KMS-11 (cell line): ENCODE measurements around the gene AHCYL2.

Experiments
- H2AFZ ChIP-seq: fragments of 200-600 bp; sonication (generic); 2 replicates; pipeline ENCODE4 v1.6.1; 2016; ENCODE audit warnings: antibody characterized with exemption, mixed run types, low read depth
- H3K27ac ChIP-seq: fragments of 200-600 bp; sonication (generic); 2 replicates; pipeline ENCODE4 v1.6.1; 2016; ENCODE audit warnings: mild to moderate bottlenecking, mixed run types
- H3K27me3 ChIP-seq: fragments of 200-600 bp; sonication (generic); 2 replicates; pipeline ENCODE4 v1.6.1; 2017; ENCODE audit warnings: mild to moderate bottlenecking, low read depth, mixed run types, moderate library complexity; ENCODE audit not compliant: insufficient read depth
- H3K36me3 ChIP-seq: fragments of 200-600 bp; sonication (generic); 2 replicates; pipeline ENCODE4 v1.6.1; 2017; ENCODE audit warnings: mild to moderate bottlenecking, mixed run types; ENCODE audit not compliant: insufficient read depth
- H3K4me1 ChIP-seq: fragments of 200-600 bp; sonication (generic); 2 replicates; pipeline ENCODE4 v1.6.1; 2016; ENCODE audit warnings: mild to moderate bottlenecking, low read depth, mixed run types; ENCODE audit not compliant: poor library complexity, severe bottlenecking
- H3K4me2 ChIP-seq: fragments of 200-600 bp; sonication (generic); 2 replicates; pipeline ENCODE4 v1.7.0; 2016; ENCODE audit warnings: mild to moderate bottlenecking, mixed run types
- H3K4me3 ChIP-seq: fragments of 200-600 bp; sonication (generic); IDR thresholded peaks from 2 replicates; pipeline ENCODE4 v1.6.1; 2017; ENCODE audit warnings: low read depth, low read length, mixed read lengths; ENCODE audit not compliant: insufficient read depth
- H3K79me2 ChIP-seq: fragments of 200-600 bp; sonication (generic); 2 replicates; pipeline ENCODE4 v1.6.1; 2016; ENCODE audit warnings: low read depth, mixed run types; ENCODE audit not compliant: insufficient read depth
- H3K9ac ChIP-seq: fragments of 200-600 bp; sonication (generic); 2 replicates; pipeline ENCODE4 v1.6.1; 2016; ENCODE audit warnings: mild to moderate bottlenecking, mixed run types
- H4K20me1 ChIP-seq: fragments of 200-600 bp; sonication (generic); 2 replicates; pipeline ENCODE4 v1.6.1; 2016; ENCODE audit warnings: mild to moderate bottlenecking, mixed run types; ENCODE audit not compliant: insufficient read depth
- CTCF ChIP-seq: fragments of 200-600 bp; sonication (generic); conservative IDR thresholded peaks from 2 replicates; pipeline ENCODE4 v1.6.1; 2017; ENCODE audit warnings: low read depth, mild to moderate bottlenecking, antibody characterized with exemption, low read length, moderate library complexity, mixed read lengths

The AHCYL2 gene

GRCh38 chr7:129187681-129188371, 37.0 kb upstream of the AHCYL2 start:
- Histone ChIP-seq H3K79me2 (no peaks in the 10 kb centered on the region), H3K27me3 (no peaks in the 10 kb centered on the region; the same call in 1 of the 2 replicates), H3K4me3 (no peak overlapping the region), H3K27ac (no peak overlapping the region), H2AFZ (peak overlapping the region; percentile 70), H3K9ac (no peak overlapping the region), H4K20me1 (no peaks in the 10 kb centered on the region), H3K4me2 (peak overlapping the region; percentile 26; the same call in 1 of the 2 replicates), H3K4me1 (peaks cover 7% of the 10 kb centered on the region), H3K36me3 (no peaks in the 10 kb centered on the region)
- no peak for TF ChIP-seq CTCF

- Histone ChIP-seq H3K79me2 (no peaks in the 10 kb centered on the region), H3K27ac (no peak within 1 kb of the TSS), H3K36me3 (no peaks in the 10 kb centered on the region), H3K27me3 (no peaks in the 10 kb centered on the region; the same call in 1 of the 2 replicates), H3K4me1 (peaks cover 7% of the 10 kb centered on the region), H3K4me2 (peak within 1 kb of the TSS; percentile 26; the same call in 1 of the 2 replicates), H4K20me1 (no peaks in the 10 kb centered on the region), H2AFZ (peak within 1 kb of the TSS; percentile 70), H3K9ac (peak within 1 kb of the TSS; percentile 28; the same call in 1 of the 2 replicates), H3K4me3 (no peak within 1 kb of the TSS)
- no peak for TF ChIP-seq CTCF
Observed at GRCh38 chr7:129188372-129188891, 36.4 kb upstream of the AHCYL2 start, which contains the start of gene SMO. SMO (plus strand) TSS chr7:129188633; CDS start chr7:129189152, 519 bp downstream.

- H3K79me2 ChIP-seq: no peaks in the 10 kb centered on the region
- peaks cover 7% of the 10 kb centered on the region for H3K4me1 ChIP-seq
- TF ChIP-seq CTCF: no peak
- no peaks in the 10 kb centered on the region; the same call in 1 of the 2 replicates for H3K27me3 ChIP-seq
- H3K4me2 ChIP-seq: peak overlapping the region; percentile 26; the same call in 1 of the 2 replicates
- H3K27ac ChIP-seq: no peak overlapping the region
- H2AFZ ChIP-seq: peak overlapping the region; percentile 70
- H4K20me1 ChIP-seq: no peaks in the 10 kb centered on the region
- H3K9ac ChIP-seq: peak overlapping the region; percentile 28; the same call in 1 of the 2 replicates
- H3K36me3 ChIP-seq: no peaks in the 10 kb centered on the region
- no peak overlapping the region for H3K4me3 ChIP-seq
Observed at GRCh38 chr7:129188892-129189660, 35.8 kb upstream of the AHCYL2 start.

GRCh38 chr7:129189661-129190310, 35.0 kb upstream of the AHCYL2 start:
- H4K20me1 ChIP-seq: no peaks in the 10 kb centered on the region
- no peaks in the 10 kb centered on the region for H3K36me3 ChIP-seq
- no peaks in the 10 kb centered on the region for H3K79me2 ChIP-seq
- no peak overlapping the region for H2AFZ ChIP-seq
- no peak overlapping the region; the same call in 1 of the 2 replicates for H3K4me2 ChIP-seq
- peaks cover 7% of the 10 kb centered on the region for H3K4me1 ChIP-seq
- H3K27ac ChIP-seq: no peak overlapping the region
- H3K27me3 ChIP-seq: no peaks in the 10 kb centered on the region; the same call in 1 of the 2 replicates
- no peak for TF ChIP-seq CTCF
- H3K9ac ChIP-seq: no peak overlapping the region
- no peak overlapping the region for H3K4me3 ChIP-seq
